Measurements from ENCODE around the gene PPM1J.

Gene PPM1J

GRCh38 chr1:112673592-112674439 is 41.3 kb downstream of the PPM1J start:
- Mint-ChIP-seq H3K4me3 (peak overlapping the region; percentile 92), H3K27me3 (no peaks in the 10 kb centered on the region), H3K36me3 (peaks cover 6% of the 10 kb centered on the region), H3K4me1 (ENCODE audit: low read depth) (peaks cover 55% of the 10 kb centered on the region), H3K9me3 (ENCODE audit: low read depth) (no peaks in the 10 kb centered on the region), H3K27ac (peak overlapping the region; percentile 84)

DNA sequence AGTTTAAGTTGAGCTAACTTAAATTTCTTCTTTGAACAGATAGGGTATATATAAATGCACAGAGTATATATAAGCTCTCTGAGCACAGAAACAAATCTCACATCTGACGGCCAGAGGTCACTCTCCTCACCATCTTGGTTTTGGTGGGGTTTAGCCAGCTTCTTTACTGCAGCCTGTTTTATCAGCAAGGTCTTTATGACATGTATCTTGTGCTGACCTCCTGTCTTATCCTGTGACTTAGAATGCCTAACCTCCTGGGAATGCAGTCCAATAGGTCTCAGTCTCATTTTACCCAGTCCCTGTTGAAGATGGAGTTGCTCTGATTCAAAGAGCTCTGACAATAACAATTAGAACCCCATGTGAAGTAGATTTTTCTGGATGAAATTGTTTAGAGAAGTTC is 42.3 kb downstream of the PPM1J start:
- Mint-ChIP-seq H3K27ac (peak overlapping the region; percentile 25), H3K9me3 (ENCODE audit: low read depth) (no peaks in the 10 kb centered on the region), H3K36me3 (peaks cover 10% of the 10 kb centered on the region), H3K27me3 (no peaks in the 10 kb centered on the region), H3K4me1 (ENCODE audit: low read depth) (peaks cover 57% of the 10 kb centered on the region), H3K4me3 (peak overlapping the region; percentile 41)

DNA sequence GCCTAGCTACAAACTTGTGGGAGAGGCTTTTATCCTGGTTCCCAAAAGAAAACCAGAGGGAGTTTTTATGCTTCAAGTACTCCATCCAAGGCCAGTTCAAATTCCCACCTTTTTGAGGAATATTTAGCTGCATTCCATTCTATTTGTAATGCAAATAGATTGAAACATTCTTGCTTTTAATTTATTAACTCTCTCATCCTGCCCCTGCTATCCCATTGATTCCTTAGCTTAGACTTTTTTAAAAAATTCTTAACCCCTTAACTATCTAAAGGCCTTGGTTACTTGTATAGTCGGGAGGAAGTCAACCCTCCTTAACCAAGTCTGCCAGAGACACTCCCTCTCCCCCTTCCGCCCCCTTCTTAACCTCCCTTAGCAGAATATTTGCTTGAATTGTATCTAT is 43.1 kb downstream of the PPM1J start:
- no peak overlapping the region for H3K4me3 Mint-ChIP-seq
- H3K9me3 Mint-ChIP-seq (ENCODE audit: low read depth) = no peaks in the 10 kb centered on the region
- H3K27me3 Mint-ChIP-seq = no peaks in the 10 kb centered on the region
- H3K36me3 Mint-ChIP-seq = peaks cover 13% of the 10 kb centered on the region
- peak overlapping the region; percentile 42 for H3K27ac Mint-ChIP-seq
- H3K4me1 Mint-ChIP-seq (ENCODE audit: low read depth) = peaks cover 56% of the 10 kb centered on the region

DNA sequence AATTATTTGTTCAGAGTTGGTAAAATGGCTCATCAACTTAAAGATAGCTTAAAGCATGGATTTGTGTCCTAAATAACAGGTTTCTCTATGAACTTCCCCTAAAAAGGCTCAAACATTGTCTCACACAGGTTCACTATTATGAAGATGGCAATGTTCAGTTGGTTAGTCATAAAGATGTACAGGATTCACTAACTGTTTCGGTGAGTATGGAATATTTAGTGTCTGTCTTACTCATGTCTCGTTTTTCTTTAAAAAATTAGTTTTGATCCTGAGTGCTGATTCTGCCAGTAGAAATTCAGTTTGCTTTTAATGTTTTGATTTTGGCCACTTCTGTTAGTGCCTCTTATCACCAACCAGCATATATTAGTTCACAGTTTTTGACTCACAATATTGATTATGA is 48.2 kb downstream of the PPM1J start:
- Mint-ChIP-seq H3K27ac (peak overlapping the region; percentile 80), H3K9me3 (ENCODE audit: low read depth) (no peaks in the 10 kb centered on the region), H3K4me1 (ENCODE audit: low read depth) (peaks cover 28% of the 10 kb centered on the region), H3K4me3 (no peak overlapping the region), H3K27me3 (no peaks in the 10 kb centered on the region), H3K36me3 (peaks cover 19% of the 10 kb centered on the region)

DNA sequence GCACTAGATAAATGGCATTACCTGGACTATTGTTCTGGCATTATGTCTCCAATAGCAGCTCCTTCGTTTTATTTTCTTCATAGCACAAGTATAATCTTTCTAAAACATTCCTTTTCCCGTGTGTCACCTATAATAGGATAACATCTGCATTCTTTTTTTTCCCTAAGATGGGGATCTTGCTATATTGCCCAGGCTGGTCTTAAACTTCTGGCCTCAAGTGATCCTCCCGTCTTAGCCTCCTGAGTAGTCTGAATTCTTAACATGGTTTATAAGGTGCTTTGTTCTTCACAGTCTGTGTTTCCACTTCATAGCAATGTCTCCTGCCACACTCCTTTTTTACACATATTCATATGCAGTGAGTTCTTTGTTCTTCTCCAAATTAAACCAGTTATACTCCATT is 49.3 kb downstream of the PPM1J start:
- H3K27ac Mint-ChIP-seq = peak overlapping the region; percentile 72
- H3K4me1 Mint-ChIP-seq (ENCODE audit: low read depth) = peaks cover 24% of the 10 kb centered on the region
- H3K36me3 Mint-ChIP-seq = peaks cover 19% of the 10 kb centered on the region
- no peak overlapping the region for H3K4me3 Mint-ChIP-seq
- H3K27me3 Mint-ChIP-seq = no peaks in the 10 kb centered on the region
- H3K9me3 Mint-ChIP-seq (ENCODE audit: low read depth) = no peaks in the 10 kb centered on the region

Measured in activated naive CD8-positive, alpha-beta T cell (primary cell).